WI38 (cell line): ENCODE data around the gene PNMA8A.
A peak's percentile ranks its signal among the peaks of the same experiment; 100 is the strongest.

Experiments used
- H3K4me3 ChIP-seq: 2 replicates; pipeline ENCODE4 v1.5.1; 2011; ENCODE audit warnings: low read depth, mild to moderate bottlenecking, control low read depth, low read length
- CTCF ChIP-seq: IDR thresholded peaks from 2 replicates; pipeline ENCODE4 v1.5.1; 2012; ENCODE audit warnings: low read depth, mild to moderate bottlenecking, control low read depth, low read length

The PNMA8A gene

GRCh38 chr19:46490774-46491173 lies 19.4 kb upstream of the PNMA8A start:
- H3K4me3 ChIP-seq: no peak overlapping the region
- TF ChIP-seq CTCF: no peak

GRCh38 chr19:46489445-46490272 lies 18.3 kb upstream of the PNMA8A start:
- H3K4me3 ChIP-seq: no peak overlapping the region
- no peak for TF ChIP-seq CTCF

- H3K4me3 ChIP-seq: no peak overlapping the region
- TF ChIP-seq CTCF: no peak
Measured at GRCh38 chr19:46488551-46488950, 17.2 kb upstream of the PNMA8A start.

- peak overlapping the region; percentile 39 for H3K4me3 ChIP-seq
- peak; percentile 95 for TF ChIP-seq CTCF
Measured at GRCh38 chr19:46487802-46488445, 16.6 kb upstream of the PNMA8A start.

GRCh38 chr19:46487178-46487801 lies 15.9 kb upstream of the PNMA8A start:
- TF ChIP-seq CTCF: no peak
- peak overlapping the region; percentile 39 for H3K4me3 ChIP-seq

- no peak overlapping the region for H3K4me3 ChIP-seq
- TF ChIP-seq CTCF: no peak
Measured at GRCh38 chr19:46486358-46486757, 15.0 kb upstream of the PNMA8A start.

- no peak overlapping the region for H3K4me3 ChIP-seq
- no peak for TF ChIP-seq CTCF
Measured at GRCh38 chr19:46484656-46485055, 13.3 kb upstream of the PNMA8A start.
